Measurements from ENCODE around the gene SLC35D3. TPM values are rescaled to one million over a fixed set of nuclear protein-coding genes. Genes with fewer than 3 reads are reported as not detected.

SLC35D3 gene
- total RNA-seq, 1 donor from 2014 or later: not detected

DNA sequence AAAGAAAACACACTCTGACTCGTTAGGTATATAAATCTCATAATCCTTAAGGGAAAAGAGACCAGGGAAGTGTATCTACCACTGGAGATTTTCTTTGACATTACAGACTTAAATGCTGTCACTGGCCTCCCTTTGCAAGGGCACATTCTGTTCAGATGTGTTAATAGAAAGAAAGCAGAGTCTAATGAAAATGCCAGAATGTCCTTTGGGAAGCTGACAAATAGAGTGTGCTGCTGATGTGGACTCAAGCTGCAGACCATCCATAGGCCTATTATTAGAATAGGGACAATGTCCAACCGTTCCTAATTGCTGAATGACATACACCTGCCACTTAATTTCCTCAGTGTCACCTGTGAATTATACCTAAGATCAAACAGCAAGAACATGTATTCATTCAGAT lies 41.2 kb downstream of the SLC35D3 start:
- intact Hi-C loops (cut with DNase I): no loop called here
- TF ChIP-seq POLR2A (IDR thresholded peaks at IDR 0.05) (no peak), POLR2AphosphoS5 (IDR thresholded peaks at IDR 0.05; ENCODE audit: insufficient read depth in 1 of 2, low read depth in 1 of 2) (no peak)
- TF ChIP-seq, protein P1, sequence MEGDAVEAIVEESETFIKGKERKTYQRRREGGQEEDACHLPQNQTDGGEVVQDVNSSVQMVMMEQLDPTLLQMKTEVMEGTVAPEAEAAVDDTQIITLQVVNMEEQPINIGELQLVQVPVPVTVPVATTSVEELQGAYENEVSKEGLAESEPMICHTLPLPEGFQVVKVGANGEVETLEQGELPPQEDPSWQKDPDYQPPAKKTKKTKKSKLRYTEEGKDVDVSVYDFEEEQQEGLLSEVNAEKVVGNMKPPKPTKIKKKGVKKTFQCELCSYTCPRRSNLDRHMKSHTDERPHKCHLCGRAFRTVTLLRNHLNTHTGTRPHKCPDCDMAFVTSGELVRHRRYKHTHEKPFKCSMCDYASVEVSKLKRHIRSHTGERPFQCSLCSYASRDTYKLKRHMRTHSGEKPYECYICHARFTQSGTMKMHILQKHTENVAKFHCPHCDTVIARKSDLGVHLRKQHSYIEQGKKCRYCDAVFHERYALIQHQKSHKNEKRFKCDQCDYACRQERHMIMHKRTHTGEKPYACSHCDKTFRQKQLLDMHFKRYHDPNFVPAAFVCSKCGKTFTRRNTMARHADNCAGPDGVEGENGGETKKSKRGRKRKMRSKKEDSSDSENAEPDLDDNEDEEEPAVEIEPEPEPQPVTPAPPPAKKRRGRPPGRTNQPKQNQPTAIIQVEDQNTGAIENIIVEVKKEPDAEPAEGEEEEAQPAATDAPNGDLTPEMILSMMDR (IDR thresholded peaks at IDR 0.05): no peak
- no peaks in the 10 kb centered on the region for H3K9me3 ChIP-seq

DNA sequence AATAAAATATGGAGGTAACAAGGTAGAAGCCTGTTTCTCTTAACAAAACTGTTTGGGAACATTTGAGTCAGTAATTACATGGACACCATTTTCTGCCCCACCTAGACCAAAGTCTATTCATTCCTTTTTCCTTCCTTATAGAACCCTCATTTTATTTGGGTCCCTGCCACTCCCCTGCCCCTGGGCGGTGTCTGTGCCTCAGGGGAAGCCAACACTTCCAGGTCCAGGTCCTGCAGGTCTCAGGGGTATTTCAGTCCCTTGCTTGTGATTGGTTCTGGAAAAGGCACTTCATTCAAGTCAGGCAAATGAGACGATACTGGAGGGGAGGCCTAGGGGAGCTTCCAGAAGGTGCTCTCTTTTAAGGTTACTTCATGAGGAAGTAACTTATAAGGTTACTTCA lies 42.3 kb downstream of the SLC35D3 start:
- Histone ChIP-seq H3K27ac (no peak overlapping the region), H3K27me3 (no peaks in the 10 kb centered on the region), H3K4me3 (no peak overlapping the region), H3K36me3 (no peaks in the 10 kb centered on the region), H3K4me1 (no peaks in the 10 kb centered on the region), H3K9me3 (no peaks in the 10 kb centered on the region)
- no peak for DNase-seq (ENCODE audit: extremely low spot score in 2 of 2)
- TF ChIP-seq POLR2AphosphoS5 (IDR thresholded peaks at IDR 0.05; ENCODE audit: insufficient read depth in 1 of 2, low read depth in 1 of 2) (no peak), POLR2A (IDR thresholded peaks at IDR 0.05) (no peak)
- TF ChIP-seq, protein P1 (IDR thresholded peaks at IDR 0.05): no peak
- intact Hi-C loops (cut with DNase I): no loop called here

More for the DNA sequence above, 41.2 kb downstream of the SLC35D3 start:
- Histone ChIP-seq H3K36me3 (no peaks in the 10 kb centered on the region), H3K4me3 (no peak overlapping the region), H3K4me1 (no peaks in the 10 kb centered on the region), H3K27ac (no peak overlapping the region), H3K27me3 (no peaks in the 10 kb centered on the region)
- no peak for DNase-seq (ENCODE audit: extremely low spot score in 2 of 2)

DNA sequence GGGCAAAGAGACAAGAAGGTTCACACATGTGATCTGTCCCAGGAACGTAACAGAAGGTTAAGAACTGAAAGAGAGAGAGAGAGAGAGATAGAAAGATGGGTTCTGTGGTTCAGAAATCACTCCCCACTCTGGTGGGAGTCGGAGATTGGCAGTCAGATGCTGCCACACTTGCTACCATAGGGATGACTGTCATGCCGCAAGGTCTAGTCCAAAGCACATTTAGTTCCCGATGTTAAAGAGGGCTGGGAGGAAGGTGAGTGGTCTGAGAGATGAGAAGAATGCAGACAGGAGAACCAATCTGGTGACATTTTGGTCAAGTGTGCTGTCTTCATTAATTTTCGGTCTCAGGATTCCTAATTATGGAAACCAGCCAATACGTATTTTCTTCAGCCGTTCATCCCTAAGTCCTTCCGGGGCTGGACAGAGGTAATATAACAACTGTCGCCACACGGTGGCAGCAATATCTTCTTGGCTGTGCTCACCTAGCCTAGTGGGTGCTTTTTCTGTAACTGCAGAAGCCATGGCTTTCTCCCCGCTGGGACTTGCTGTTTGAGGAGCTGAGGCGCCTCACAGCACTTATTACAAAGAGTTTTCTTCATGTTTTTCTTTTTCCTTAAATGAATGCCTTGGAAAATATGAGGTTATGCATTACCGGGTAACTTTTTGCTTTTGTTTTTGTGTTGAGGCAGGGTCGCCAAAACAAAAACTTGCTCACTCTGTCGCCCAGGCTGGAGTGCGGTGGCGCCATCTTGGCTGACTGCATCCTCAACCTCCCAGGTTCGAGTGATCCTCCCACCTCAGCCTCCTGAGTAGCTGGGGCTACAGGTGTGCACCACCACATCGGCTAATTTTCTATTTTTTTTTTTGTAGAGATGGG lies 46.0 kb downstream of the SLC35D3 start:
- Histone ChIP-seq H3K4me1 (no peaks in the 10 kb centered on the region), H3K27me3 (no peaks in the 10 kb centered on the region), H3K4me3 (no peak overlapping the region), H3K9me3 (no peaks in the 10 kb centered on the region), H3K36me3 (no peaks in the 10 kb centered on the region), H3K27ac (no peak overlapping the region)
- intact Hi-C loops (cut with DNase I): no loop called here
- DNase-seq (ENCODE audit: extremely low spot score in 2 of 2): no peak
- TF ChIP-seq, protein P1 (IDR thresholded peaks at IDR 0.05): peak in 1 of 3 experiments; percentile 48
- TF ChIP-seq POLR2A (IDR thresholded peaks at IDR 0.05) (no peak), POLR2AphosphoS5 (IDR thresholded peaks at IDR 0.05; ENCODE audit: insufficient read depth in 1 of 2, low read depth in 1 of 2) (peak in 1 of 2 donors; percentile 32)

DNA sequence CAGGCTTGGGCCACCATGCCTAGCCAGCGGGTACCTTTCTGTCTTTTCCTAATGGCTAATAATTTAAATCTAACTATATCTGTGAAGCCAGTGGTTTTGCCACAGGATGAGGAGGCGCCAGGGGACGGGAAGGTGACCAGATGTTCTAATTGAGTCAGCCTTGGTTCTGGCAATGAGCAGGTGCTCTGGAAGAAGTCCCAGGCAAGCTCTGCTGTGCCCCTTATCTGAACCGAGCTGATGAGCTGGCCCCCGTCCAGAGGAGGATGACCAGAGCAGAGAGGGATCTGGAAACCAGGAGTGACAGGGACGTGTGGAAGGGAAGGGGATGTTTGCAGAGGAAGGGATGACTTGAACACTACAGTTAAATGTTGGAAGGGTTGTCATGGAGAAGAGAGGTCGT lies 46.7 kb downstream of the SLC35D3 start:
- no peak for DNase-seq (ENCODE audit: extremely low spot score in 2 of 2)
- TF ChIP-seq POLR2A (IDR thresholded peaks at IDR 0.05): no peak
- TF ChIP-seq, protein P1 (IDR thresholded peaks at IDR 0.05): no peak
- no peak for TF ChIP-seq POLR2AphosphoS5 (IDR thresholded peaks at IDR 0.05; ENCODE audit: insufficient read depth in 1 of 2, low read depth in 1 of 2)
- Histone ChIP-seq H3K27ac (no peak overlapping the region), H3K27me3 (no peaks in the 10 kb centered on the region), H3K36me3 (no peaks in the 10 kb centered on the region), H3K4me1 (no peaks in the 10 kb centered on the region), H3K9me3 (no peaks in the 10 kb centered on the region), H3K4me3 (no peak overlapping the region)
- intact Hi-C loops (cut with DNase I): no loop called here

DNA sequence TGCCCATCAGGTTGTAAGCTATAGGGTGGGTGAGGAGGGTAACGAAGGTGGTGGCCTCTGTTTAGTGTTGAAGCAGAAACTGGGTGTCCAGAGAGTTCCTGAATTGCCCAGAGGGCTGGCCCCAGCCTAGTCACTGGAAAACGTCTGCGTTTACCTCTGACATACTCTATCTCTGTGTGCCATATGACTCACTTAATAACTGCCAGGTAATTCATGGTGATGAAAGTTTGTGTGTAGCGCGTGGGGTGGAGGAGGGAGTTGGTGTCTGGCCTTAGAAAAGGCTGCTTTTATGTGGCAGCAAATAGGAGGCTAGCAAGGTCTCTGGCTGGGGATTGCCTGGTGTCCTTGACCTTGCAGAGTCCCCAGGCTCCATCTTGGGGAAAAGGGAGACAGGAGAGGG lies 47.3 kb downstream of the SLC35D3 start:
- no peak for DNase-seq (ENCODE audit: extremely low spot score in 2 of 2)
- H3K4me1 ChIP-seq: no peaks in the 10 kb centered on the region
- H3K4me3 ChIP-seq: no peak overlapping the region
- H3K27ac ChIP-seq: no peak overlapping the region
- H3K36me3 ChIP-seq: no peaks in the 10 kb centered on the region
- TF ChIP-seq POLR2AphosphoS5 (IDR thresholded peaks at IDR 0.05; ENCODE audit: insufficient read depth in 1 of 2, low read depth in 1 of 2) (no peak), POLR2A (IDR thresholded peaks at IDR 0.05) (no peak)
- H3K9me3 ChIP-seq: no peaks in the 10 kb centered on the region
- intact Hi-C loops (cut with DNase I): no loop called here
- no peaks in the 10 kb centered on the region for H3K27me3 ChIP-seq
